ENCODE measurements around the gene ORMDL1.

GRCh38 chr2:189826039-189826438 is 41.9 kb upstream of the ORMDL1 start:
- TF ChIP-seq YY1 (IDR thresholded peaks at IDR 0.05; ENCODE audit: insufficient read depth, insufficient read length) = no peak
- TF ChIP-seq ZNF274 (IDR thresholded peaks at IDR 0.05; ENCODE audit: low read depth, low read length) = no peak
- no peak for TF ChIP-seq SUZ12 (IDR thresholded peaks at IDR 0.05; ENCODE audit: extremely low read depth, insufficient read depth, insufficient read length)

All from NT2/D1 (cell line).